GM12872 (cell line): ENCODE data around the gene B4GALT6.

Source experiments
- CTCF ChIP-seq: IDR thresholded peaks from 3 replicates; pipeline ENCODE4 v1.5.1; 2011; ENCODE audit warnings: low read depth, mild to moderate bottlenecking, low read length, moderate library complexity; ENCODE audit not compliant: insufficient read depth

Gene B4GALT6

GRCh38 chr18:31649978-31650719 lies 34.2 kb downstream of the B4GALT6 start:
- TF ChIP-seq CTCF: no peak

- no peak for TF ChIP-seq CTCF
Measured at GRCh38 chr18:31649449-31649848, 34.9 kb downstream of the B4GALT6 start.

- TF ChIP-seq CTCF: no peak
Measured at GRCh38 chr18:31648966-31649429, 35.4 kb downstream of the B4GALT6 start.

- TF ChIP-seq CTCF: no peak
Measured at GRCh38 chr18:31648458-31648857, 35.9 kb downstream of the B4GALT6 start.

- no peak for TF ChIP-seq CTCF
Measured at GRCh38 chr18:31647127-31647753, 37.1 kb downstream of the B4GALT6 start.

- no peak; the same call in 2 of the 3 replicates for TF ChIP-seq CTCF
Measured at GRCh38 chr18:31646332-31647126, 37.9 kb downstream of the B4GALT6 start.

- no peak for TF ChIP-seq CTCF
Measured at GRCh38 chr18:31645411-31645810, 39.0 kb downstream of the B4GALT6 start.
